CD4-positive, alpha-beta T cell (primary cell): ENCODE data around the gene MBLAC1. TPM values are rescaled to one million over a fixed set of nuclear protein-coding genes. Genes with fewer than 3 reads are reported as not detected.

Source experiments
- ATAC-seq: fragments of 200-7000 bp; cut with Tn5 transposase; one replicate; pipeline ENCODE4 v1.10.0; 2022; ENCODE audit warnings: mild to moderate bottlenecking; ENCODE audit not compliant: poor library complexity
- CTCF ChIA-PET: fragments of 350-600 bp; sonication (Branson Sonifier 250); formaldehyde crosslinking; loops from one replicate; lab custom pipeline; 2021; ENCODE audit warnings: antibody characterized with exemption, inconsistent platforms; lab: Charles Lee
- POLR2A ChIA-PET: fragments of 350-600 bp; sonication (Branson Sonifier 250); formaldehyde crosslinking; loops from one replicate; lab custom pipeline; 2021; ENCODE audit warnings: antibody characterized with exemption, inconsistent platforms; lab: Charles Lee
- DNase-seq, 14 experiments: peaks; one replicate each; pipeline ENCODE4 v3.0.0-alpha.2; 2013 to 2020; ENCODE audit warnings: mixed read lengths in 2 of 14
- H3K27ac ChIP-seq, 2 donors: one replicate each; pipeline versions ENCODE4 v1.5.1 to v1.7.0; 2013; ENCODE audit warnings: low read length in 2 of 2, low read depth in 1 of 2, mild to moderate bottlenecking in 1 of 2
- H3K27me3 ChIP-seq, 2 experiments: 1 replicate in 1 of 2; 2 replicates in 1 of 2; pipeline versions ENCODE4 v1.6.1 to v1.7.0; 2013; ENCODE audit warnings: low read length in 2 of 2, control low read depth in 1 of 2, mild to moderate bottlenecking in 1 of 2, moderate library complexity in 1 of 2; ENCODE audit not compliant: insufficient read depth in 2 of 2, control insufficient read depth in 1 of 2
- H3K36me3 ChIP-seq: one replicate; pipeline ENCODE4 v1.6.1; 2013; ENCODE audit warnings: low read length, control low read depth; ENCODE audit not compliant: insufficient read depth
- H3K4me1 ChIP-seq: one replicate; pipeline ENCODE4 v1.6.1; 2013; ENCODE audit warnings: low read length, control low read depth; ENCODE audit not compliant: insufficient read depth
- H3K4me3 ChIP-seq: one replicate; pipeline ENCODE4 v1.5.1; 2013; ENCODE audit warnings: mild to moderate bottlenecking, low read length, moderate library complexity
- H3K9me3 ChIP-seq, 2 experiments: 1 replicate in 1 of 2; 2 replicates in 1 of 2; pipeline versions ENCODE4 v1.6.1 to v1.7.0; 2013; ENCODE audit warnings: low read length in 2 of 2, mild to moderate bottlenecking in 2 of 2, control low read depth in 1 of 2, moderate library complexity in 1 of 2; ENCODE audit not compliant: control insufficient read depth in 1 of 2, insufficient read depth in 1 of 2
- H3K27ac Mint-ChIP-seq: one replicate; pipeline ENCODE4 v1.8.0; 2020; ENCODE audit warnings: mixed read lengths
- H3K27me3 Mint-ChIP-seq: one replicate; pipeline ENCODE4 v1.8.0; 2021; ENCODE audit warnings: mixed read lengths
- H3K36me3 Mint-ChIP-seq: one replicate; pipeline ENCODE4 v1.8.0; 2021; ENCODE audit warnings: low read depth, mixed read lengths
- H3K4me1 Mint-ChIP-seq: one replicate; pipeline ENCODE4 v1.8.0; 2021; ENCODE audit warnings: low read depth, mixed read lengths
- H3K4me3 Mint-ChIP-seq: one replicate; pipeline ENCODE4 v1.8.0; 2020; ENCODE audit warnings: mild to moderate bottlenecking, mixed read lengths
- H3K9me3 Mint-ChIP-seq: one replicate; pipeline ENCODE4 v1.8.0; 2020; ENCODE audit warnings: mixed read lengths
- CTCF ChIP-seq: fragments of 200-600 bp; IDR thresholded peaks from one replicate; pipeline ENCODE4 v1.8.0; 2022; ENCODE audit warnings: antibody characterized with exemption, mild to moderate bottlenecking
- intact Hi-C, 2 experiments: fragments of 100-400 bp; cut with DNase I in 1 of 2; cut with micrococcal nuclease in 1 of 2; formaldehyde crosslinking; loops; one replicate each; pipeline versions ENCODE4 v1.15.1 to v1.9.0; 2023 to 2025; cut with DNase I, micrococcal nuclease
- total RNA-seq, 174 experiments: library from RNA in 2 of 174; stranded (reverse) in 2 of 174; gene quantifications; one replicate each; pipeline ENCODE4 v1.2.3 and lab custom pipeline; 2021 to 2026

The MBLAC1 gene
- total RNA-seq, 2 experiments from 2014 or later = 3.7 to 4.4 TPM

GRCh38 chr7:100102950-100103840 lies 23.6 kb upstream of the MBLAC1 start:
- peak overlapping the region; percentile 76 for H3K27ac Mint-ChIP-seq
- no peaks in the 10 kb centered on the region for H3K9me3 Mint-ChIP-seq
- H3K4me3 Mint-ChIP-seq = peak overlapping the region; percentile 82
- H3K36me3 Mint-ChIP-seq = peaks cover 59% of the 10 kb centered on the region
- no peak overlapping the region for H3K4me3 ChIP-seq
- peaks cover 35% of the 10 kb centered on the region for H3K4me1 ChIP-seq
- no peak for TF ChIP-seq CTCF
- intact Hi-C loops = no loop called here
- POLR2A ChIA-PET = interaction anchor here (1.0 to 3.4 kb wide), 7 partner anchors 10 to 88 kb away, joined by 3 to 58 read pairs (median 7); partner anchors contain the start of genes LAMTOR4, MBLAC1 and ZKSCAN1
- H3K27me3 ChIP-seq = no peaks in the 10 kb centered on the region
- H3K27me3 Mint-ChIP-seq = no peaks in the 10 kb centered on the region
- DNase-seq (no peak), ATAC-seq (no peak)
- peaks cover 35% of the 10 kb centered on the region for H3K4me1 Mint-ChIP-seq
- peaks cover 47% of the 10 kb centered on the region for H3K36me3 ChIP-seq
- no peaks in the 10 kb centered on the region for H3K9me3 ChIP-seq
- no peak overlapping the region for H3K27ac ChIP-seq
- CTCF ChIA-PET = interaction anchor here (1.6 to 3.2 kb wide), 2 partner anchors 20 to 28 kb away, joined by 6 to 14 read pairs; no protein-coding TSS in a partner anchor

- H3K4me1 Mint-ChIP-seq = peaks cover 12% of the 10 kb centered on the region
- Histone ChIP-seq H3K4me1 (peaks cover 15% of the 10 kb centered on the region), H3K9me3 (no peaks in the 10 kb centered on the region), H3K27ac (no peak overlapping the region), H3K36me3 (peaks cover 44% of the 10 kb centered on the region), H3K4me3 (no peak overlapping the region), H3K27me3 (no peaks in the 10 kb centered on the region)
- no peak for ATAC-seq
- ChIA-PET CTCF (no interaction called here), POLR2A (no interaction called here)
- no peaks in the 10 kb centered on the region for H3K9me3 Mint-ChIP-seq
- intact Hi-C loops = no loop called here
- TF ChIP-seq CTCF = no peak
- H3K27ac Mint-ChIP-seq = no peak overlapping the region
- peaks cover 57% of the 10 kb centered on the region for H3K36me3 Mint-ChIP-seq
- H3K27me3 Mint-ChIP-seq = no peaks in the 10 kb centered on the region
- H3K4me3 Mint-ChIP-seq = no peak overlapping the region
- DNase-seq = no peak
These were observed 21.2 kb upstream of the MBLAC1 start for GRCh38 chr7:100105534-100105933.

- intact Hi-C loops = no loop called here
- Mint-ChIP-seq H3K9me3 (no peaks in the 10 kb centered on the region), H3K4me1 (peaks cover 5% of the 10 kb centered on the region), H3K27me3 (no peaks in the 10 kb centered on the region), H3K4me3 (no peak overlapping the region), H3K27ac (no peak overlapping the region), H3K36me3 (peaks cover 56% of the 10 kb centered on the region)
- CTCF ChIA-PET = no interaction called here
- no peaks in the 10 kb centered on the region for H3K9me3 ChIP-seq
- peaks cover 12% of the 10 kb centered on the region for H3K4me1 ChIP-seq
- ATAC-seq (no peak), DNase-seq (no peak)
- POLR2A ChIA-PET = no interaction called here
- peaks cover 53% of the 10 kb centered on the region for H3K36me3 ChIP-seq
- TF ChIP-seq CTCF = no peak
- no peak overlapping the region for H3K27ac ChIP-seq
- no peak overlapping the region for H3K4me3 ChIP-seq
- no peaks in the 10 kb centered on the region for H3K27me3 ChIP-seq
These were observed 20.1 kb upstream of the MBLAC1 start for GRCh38 chr7:100106633-100107032.
